Measurements from ENCODE around the gene YTHDC2.
A peak's percentile ranks its signal among the peaks of the same experiment; 100 is the strongest.

The YTHDC2 gene

DNA sequence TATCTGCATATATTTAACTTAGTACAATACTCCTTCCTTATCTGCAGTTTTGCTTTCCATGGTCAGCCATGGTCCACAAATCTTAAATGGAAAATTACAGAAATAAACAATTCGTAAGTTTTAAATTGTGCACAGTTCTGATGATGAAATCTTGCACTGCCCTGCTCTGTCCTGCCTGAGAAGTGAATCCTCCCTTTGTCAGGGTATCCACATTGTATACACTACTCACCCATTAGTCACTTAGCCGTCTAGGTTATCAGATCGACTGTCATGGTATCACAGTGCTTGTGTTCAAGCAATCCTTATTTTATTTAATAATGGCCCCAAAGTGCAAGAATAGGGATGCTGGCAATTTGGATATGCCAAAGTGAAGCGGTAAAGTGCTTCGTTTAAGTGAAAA lies 8.3 kb upstream of the YTHDC2 start:
- no peak for DNase-seq
- no peak overlapping the region for H3K27ac Mint-ChIP-seq
- no peaks in the 10 kb centered on the region for H3K36me3 Mint-ChIP-seq (ENCODE audit: low read depth)
- no peaks in the 10 kb centered on the region for H3K9me3 Mint-ChIP-seq
- H3K27me3 Mint-ChIP-seq: peaks cover 59% of the 10 kb centered on the region
- no peaks in the 10 kb centered on the region for H3K4me1 Mint-ChIP-seq (ENCODE audit: low read depth)
- no peak overlapping the region for H3K4me3 Mint-ChIP-seq

DNA sequence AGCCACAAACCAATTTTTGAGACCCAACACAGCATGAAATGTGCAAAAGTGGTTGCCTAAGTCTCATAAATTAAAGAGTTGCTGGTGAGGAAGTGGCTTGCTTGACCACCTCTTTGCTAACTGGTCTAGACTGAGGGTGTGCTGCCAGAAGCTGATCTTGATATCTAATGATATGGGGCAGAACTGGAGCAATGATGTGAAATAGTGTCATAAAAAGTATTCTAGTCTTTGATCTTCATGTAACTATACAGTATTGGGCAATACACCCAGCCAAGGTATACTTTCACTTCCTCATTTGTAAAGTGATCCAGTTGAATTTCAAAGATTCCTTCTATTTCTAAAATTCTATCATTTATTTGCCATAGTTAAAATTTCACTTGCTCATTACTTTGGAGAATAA lies 5.9 kb upstream of the YTHDC2 start:
- Mint-ChIP-seq H3K36me3 (ENCODE audit: low read depth) (no peaks in the 10 kb centered on the region), H3K9me3 (no peaks in the 10 kb centered on the region), H3K27ac (no peak overlapping the region), H3K27me3 (peaks cover 44% of the 10 kb centered on the region), H3K4me1 (ENCODE audit: low read depth) (no peaks in the 10 kb centered on the region), H3K4me3 (no peak overlapping the region)
- no peak for DNase-seq

DNA sequence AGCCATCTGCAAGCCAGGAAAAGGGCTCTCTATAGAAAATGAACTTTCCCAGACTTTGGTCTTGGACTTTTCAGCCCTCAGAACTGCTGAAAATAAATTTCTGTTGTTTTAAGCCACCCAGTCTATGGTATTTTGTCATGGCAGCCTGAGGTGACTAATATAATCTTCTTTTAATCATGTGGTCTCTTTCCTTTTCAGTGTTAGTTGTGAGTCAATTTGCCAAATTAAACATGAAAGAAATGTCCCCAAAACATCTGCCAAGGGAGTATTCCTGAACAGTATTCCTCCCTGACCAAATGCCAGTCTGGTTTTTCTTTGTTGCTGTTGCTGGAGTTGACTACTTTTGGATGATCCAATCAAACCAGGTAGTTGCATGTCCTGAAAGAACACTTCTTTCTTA lies 4.7 kb upstream of the YTHDC2 start:
- no peaks in the 10 kb centered on the region for H3K36me3 Mint-ChIP-seq (ENCODE audit: low read depth)
- peaks cover 2% of the 10 kb centered on the region for H3K9me3 Mint-ChIP-seq
- H3K27ac Mint-ChIP-seq: no peak overlapping the region
- H3K4me1 Mint-ChIP-seq (ENCODE audit: low read depth): peaks cover 5% of the 10 kb centered on the region
- DNase-seq: no peak
- peaks cover 36% of the 10 kb centered on the region for H3K27me3 Mint-ChIP-seq
- H3K4me3 Mint-ChIP-seq: no peak overlapping the region

DNA sequence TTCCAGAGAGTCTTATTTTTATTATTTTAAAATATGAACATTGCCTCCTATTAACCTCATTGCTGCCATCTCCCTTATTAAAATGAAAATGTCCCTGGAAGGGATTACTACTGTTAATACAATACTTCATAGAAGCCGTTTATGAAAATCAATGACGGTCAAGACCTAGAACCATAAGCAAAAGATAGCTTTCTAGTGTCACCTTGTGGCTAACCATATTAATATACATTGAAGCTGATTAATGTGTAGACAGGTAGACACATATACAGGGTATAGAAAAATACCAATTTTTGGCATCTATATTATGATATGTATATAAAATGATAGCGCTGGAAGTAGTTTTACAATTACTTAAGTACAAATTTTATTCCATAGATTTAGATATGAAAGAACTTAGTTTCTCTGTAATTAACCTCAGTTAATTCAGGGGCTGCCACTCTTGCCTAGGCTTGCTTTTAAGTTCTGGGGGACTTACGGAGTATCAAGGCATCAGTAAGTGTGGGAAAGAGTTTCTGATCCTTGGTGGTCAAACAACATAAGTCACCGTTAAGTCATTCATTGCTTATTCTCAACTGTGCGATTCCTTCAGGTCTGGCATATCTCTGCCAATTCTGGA lies 2.5 kb upstream of the YTHDC2 start:
- no peak for DNase-seq
- H3K4me3 Mint-ChIP-seq: no peak overlapping the region
- H3K36me3 Mint-ChIP-seq (ENCODE audit: low read depth): peaks cover 11% of the 10 kb centered on the region
- peaks cover 2% of the 10 kb centered on the region for H3K9me3 Mint-ChIP-seq
- peaks cover 18% of the 10 kb centered on the region for H3K4me1 Mint-ChIP-seq (ENCODE audit: low read depth)
- H3K27ac Mint-ChIP-seq: no peak overlapping the region
- H3K27me3 Mint-ChIP-seq: peaks cover 30% of the 10 kb centered on the region

DNA sequence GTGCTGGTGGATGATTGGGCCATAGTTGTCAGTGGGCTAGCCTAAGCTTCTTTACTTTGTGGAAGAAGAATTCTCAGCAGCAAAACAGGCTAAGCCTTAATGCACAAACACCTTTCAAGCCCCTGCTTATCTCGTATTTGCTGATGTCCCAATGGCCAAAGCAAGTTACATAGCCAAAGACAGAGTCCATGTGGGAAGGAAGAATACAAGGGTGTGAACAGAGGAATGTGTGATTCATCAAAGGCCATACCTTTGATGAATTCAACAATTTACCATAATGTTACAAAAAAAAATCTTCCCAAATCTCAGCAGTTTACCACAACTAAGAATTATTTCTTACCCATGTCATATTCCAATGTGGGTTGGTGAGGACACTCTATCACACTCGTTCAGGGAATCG lies 1.2 kb upstream of the YTHDC2 start:
- Mint-ChIP-seq H3K4me1 (ENCODE audit: low read depth) (peaks cover 28% of the 10 kb centered on the region), H3K9me3 (peaks cover 2% of the 10 kb centered on the region), H3K27me3 (peaks cover 19% of the 10 kb centered on the region), H3K4me3 (no peak overlapping the region), H3K27ac (no peak overlapping the region), H3K36me3 (ENCODE audit: low read depth) (peaks cover 24% of the 10 kb centered on the region)
- DNase-seq: no peak

DNA sequence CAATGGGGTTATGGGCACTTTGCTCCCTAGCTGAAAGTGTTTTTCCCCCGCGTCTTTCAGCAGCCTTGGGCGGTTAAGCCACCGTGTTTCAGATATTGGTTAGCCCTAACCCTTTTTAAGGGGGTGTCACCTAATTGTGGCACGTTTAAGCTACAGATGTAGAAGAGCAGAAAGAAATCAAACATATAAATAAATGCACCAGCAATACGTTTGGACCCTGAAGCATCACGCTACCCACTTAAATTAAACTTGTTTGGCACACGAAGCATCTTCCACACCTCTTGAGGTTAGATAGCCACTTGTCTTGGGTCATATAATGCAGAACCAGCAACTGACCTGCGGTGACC lies 768 bp downstream of the YTHDC2 start:
- peaks cover 42% of the 10 kb centered on the region for H3K36me3 Mint-ChIP-seq (ENCODE audit: low read depth)
- peaks cover 2% of the 10 kb centered on the region for H3K9me3 Mint-ChIP-seq
- H3K4me1 Mint-ChIP-seq (ENCODE audit: low read depth): peaks cover 38% of the 10 kb centered on the region
- peaks cover 8% of the 10 kb centered on the region for H3K27me3 Mint-ChIP-seq
- peak overlapping the region; percentile 91 for H3K4me3 Mint-ChIP-seq
- no peak for DNase-seq
- peak overlapping the region; percentile 96 for H3K27ac Mint-ChIP-seq

DNA sequence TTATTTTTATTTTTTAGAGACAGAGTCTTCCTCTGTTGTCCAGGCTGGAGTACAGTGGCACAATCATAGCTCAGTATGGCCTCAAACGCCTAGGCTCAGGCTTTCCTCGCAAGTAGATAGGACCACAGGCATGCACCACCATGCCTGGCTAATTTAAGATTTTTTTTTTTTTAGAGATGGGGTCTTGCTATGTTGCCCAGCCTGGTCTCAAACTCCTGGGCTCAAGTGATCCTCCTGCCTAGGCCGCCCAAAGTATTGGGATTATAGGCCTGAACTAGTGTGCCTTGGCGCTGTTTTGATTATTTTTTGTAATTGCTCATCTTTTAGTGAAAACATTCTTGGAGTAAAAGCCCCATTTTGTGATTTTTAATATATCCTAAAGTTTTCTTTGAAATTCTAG lies 5.4 kb downstream of the YTHDC2 start:
- no peak overlapping the region for H3K27ac Mint-ChIP-seq
- H3K4me1 Mint-ChIP-seq (ENCODE audit: low read depth): peaks cover 66% of the 10 kb centered on the region
- no peaks in the 10 kb centered on the region for H3K27me3 Mint-ChIP-seq

DNA sequence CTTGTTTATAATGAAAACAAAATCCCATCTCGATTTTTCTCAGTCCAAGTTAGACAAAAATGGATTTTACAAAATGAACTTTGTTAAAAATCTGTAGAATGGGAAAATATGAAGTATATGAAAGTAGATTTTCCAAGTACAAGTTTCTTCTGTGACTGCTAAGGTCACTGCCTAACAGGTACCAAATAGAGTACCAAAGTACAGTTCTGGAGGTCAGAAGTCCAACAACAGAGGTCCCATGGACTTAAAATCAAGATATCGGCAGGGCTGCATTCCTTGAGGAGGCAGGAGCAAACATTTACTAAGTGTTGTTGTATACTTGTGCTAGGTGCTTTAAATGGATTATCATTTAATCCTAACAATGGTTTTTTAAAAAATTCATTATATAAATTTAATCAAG lies 5.9 kb downstream of the YTHDC2 start:
- no peak overlapping the region for H3K27ac Mint-ChIP-seq
- H3K27me3 Mint-ChIP-seq: no peaks in the 10 kb centered on the region
- no peaks in the 10 kb centered on the region for H3K9me3 Mint-ChIP-seq
- no peak overlapping the region for H3K4me3 Mint-ChIP-seq
- no peak for DNase-seq
- peaks cover 66% of the 10 kb centered on the region for H3K36me3 Mint-ChIP-seq (ENCODE audit: low read depth)
- H3K4me1 Mint-ChIP-seq (ENCODE audit: low read depth): peaks cover 68% of the 10 kb centered on the region

More for the DNA sequence above, 5.4 kb downstream of the YTHDC2 start:
- no peak for DNase-seq
- Mint-ChIP-seq H3K36me3 (ENCODE audit: low read depth) (peaks cover 69% of the 10 kb centered on the region), H3K9me3 (no peaks in the 10 kb centered on the region), H3K4me3 (no peak overlapping the region)

DNA sequence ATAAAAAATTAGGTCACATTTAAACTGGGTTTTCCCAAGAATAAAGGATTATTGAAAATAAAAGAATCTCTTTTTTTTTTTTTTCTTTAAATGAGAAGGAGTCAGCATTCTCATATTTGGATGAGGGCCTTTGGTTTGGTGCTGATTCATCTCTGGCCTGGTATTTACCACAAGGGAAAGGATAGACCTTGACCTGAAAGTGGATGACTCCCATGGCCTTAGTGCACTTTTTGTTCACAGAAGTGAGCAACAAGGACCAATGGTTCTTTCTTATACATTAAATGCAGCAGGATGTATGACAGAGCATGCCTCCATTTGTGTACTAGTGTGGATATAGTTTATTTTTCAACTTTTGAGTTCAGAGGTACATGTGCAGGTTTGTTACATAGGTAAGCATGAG lies 6.9 kb downstream of the YTHDC2 start:
- H3K36me3 Mint-ChIP-seq (ENCODE audit: low read depth): peaks cover 64% of the 10 kb centered on the region
- H3K4me1 Mint-ChIP-seq (ENCODE audit: low read depth): peaks cover 70% of the 10 kb centered on the region
- H3K27ac Mint-ChIP-seq: peak overlapping the region; percentile 16
- H3K4me3 Mint-ChIP-seq: no peak overlapping the region
- H3K9me3 Mint-ChIP-seq: no peaks in the 10 kb centered on the region
- no peaks in the 10 kb centered on the region for H3K27me3 Mint-ChIP-seq
- DNase-seq: no peak

DNA sequence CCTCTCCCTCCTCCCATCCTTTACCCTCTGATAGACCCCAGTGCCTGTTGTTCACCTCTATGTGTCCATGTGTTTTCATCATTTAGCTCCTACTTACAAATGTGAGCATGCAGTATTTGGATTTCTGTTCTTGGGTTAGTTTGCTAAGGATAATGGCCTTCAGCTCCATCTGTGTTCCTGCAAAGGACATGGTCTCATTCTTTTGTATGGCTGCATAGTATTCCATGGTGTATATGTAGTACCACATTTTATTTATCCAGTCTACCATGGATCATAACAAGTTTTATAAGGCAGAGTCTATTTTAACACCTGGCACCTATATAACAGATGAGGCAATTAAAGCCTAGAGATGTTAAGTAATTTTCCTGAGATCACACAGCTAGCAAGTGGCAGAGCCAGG lies 7.4 kb downstream of the YTHDC2 start:
- peaks cover 66% of the 10 kb centered on the region for H3K4me1 Mint-ChIP-seq (ENCODE audit: low read depth)

DNA sequence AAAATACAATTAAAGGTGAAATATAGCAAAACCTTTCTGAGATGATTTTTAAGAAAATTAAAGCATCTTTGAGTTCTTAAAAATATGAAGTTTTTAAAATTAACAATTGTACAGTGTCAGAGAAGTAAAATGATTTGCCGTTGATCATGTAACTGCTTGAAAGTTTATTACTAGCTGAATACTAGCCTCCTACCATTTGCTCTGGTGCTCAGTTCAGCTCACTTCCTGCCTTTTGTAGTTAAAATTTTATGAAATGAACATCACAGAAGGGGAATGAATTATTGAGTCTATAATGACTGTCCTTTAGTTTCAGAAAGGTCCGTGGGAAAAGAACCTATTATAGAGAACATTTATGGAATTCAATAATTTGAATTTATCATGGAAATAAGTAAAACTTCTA lies 9.7 kb downstream of the YTHDC2 start:
- Mint-ChIP-seq H3K36me3 (ENCODE audit: low read depth) (peaks cover 57% of the 10 kb centered on the region), H3K4me3 (no peak overlapping the region), H3K4me1 (ENCODE audit: low read depth) (peaks cover 59% of the 10 kb centered on the region)

More for the DNA sequence above, 7.4 kb downstream of the YTHDC2 start:
- no peak overlapping the region for H3K4me3 Mint-ChIP-seq
- no peaks in the 10 kb centered on the region for H3K9me3 Mint-ChIP-seq
- H3K27ac Mint-ChIP-seq: peak overlapping the region; percentile 16
- DNase-seq: no peak
- no peaks in the 10 kb centered on the region for H3K27me3 Mint-ChIP-seq
- H3K36me3 Mint-ChIP-seq (ENCODE audit: low read depth): peaks cover 63% of the 10 kb centered on the region

DNA sequence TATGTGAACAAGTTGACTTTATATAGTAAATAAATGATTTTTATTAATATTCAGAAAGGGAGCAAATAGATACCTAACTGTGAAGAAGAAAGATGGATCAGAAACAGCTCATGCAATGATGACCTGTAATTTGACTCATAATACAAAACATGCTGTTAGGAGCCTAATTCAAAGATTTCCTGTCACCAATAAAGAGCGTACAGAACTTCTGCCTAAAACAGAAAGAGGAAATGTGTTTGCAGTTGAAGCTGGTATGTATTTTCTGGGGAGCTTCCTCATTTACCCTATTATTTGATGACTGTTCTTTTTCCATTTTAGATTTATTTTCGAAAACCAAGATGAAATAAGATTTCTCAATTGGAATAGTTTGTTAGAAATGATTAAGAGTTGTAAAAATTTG lies 11.4 kb downstream of the YTHDC2 start:
- H3K4me1 Mint-ChIP-seq (ENCODE audit: low read depth): peaks cover 47% of the 10 kb centered on the region
- H3K4me3 Mint-ChIP-seq: no peak overlapping the region
- H3K36me3 Mint-ChIP-seq (ENCODE audit: low read depth): peaks cover 56% of the 10 kb centered on the region
- peak overlapping the region; percentile 67 for H3K27ac Mint-ChIP-seq
- no peaks in the 10 kb centered on the region for H3K9me3 Mint-ChIP-seq
- no peaks in the 10 kb centered on the region for H3K27me3 Mint-ChIP-seq
- DNase-seq: no peak

More for the DNA sequence above, 9.7 kb downstream of the YTHDC2 start:
- Mint-ChIP-seq H3K27me3 (no peaks in the 10 kb centered on the region), H3K27ac (peak overlapping the region; percentile 37), H3K9me3 (no peaks in the 10 kb centered on the region)
- no peak for DNase-seq

DNA sequence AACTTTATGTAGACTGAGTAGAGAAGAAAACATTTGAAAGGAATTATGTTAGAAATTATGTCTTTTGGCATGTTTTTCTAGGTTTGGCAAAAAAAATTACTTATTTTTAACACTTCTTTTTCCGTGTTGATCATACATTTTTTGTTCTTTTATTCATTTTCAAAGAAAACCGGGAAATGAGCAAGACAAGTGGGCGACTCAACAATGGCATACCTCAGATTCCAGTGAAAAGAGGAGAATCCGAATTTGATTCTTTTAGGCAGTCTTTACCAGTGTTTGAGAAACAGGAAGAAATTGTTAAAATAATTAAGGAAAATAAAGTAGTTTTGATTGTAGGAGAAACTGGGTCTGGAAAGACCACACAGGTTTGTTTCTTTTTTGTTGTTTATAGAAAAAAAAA lies 12.9 kb downstream of the YTHDC2 start:
- H3K36me3 Mint-ChIP-seq (ENCODE audit: low read depth): peaks cover 57% of the 10 kb centered on the region
- H3K27me3 Mint-ChIP-seq: no peaks in the 10 kb centered on the region
- DNase-seq: no peak
- no peak overlapping the region for H3K4me3 Mint-ChIP-seq
- no peak overlapping the region for H3K27ac Mint-ChIP-seq
- peaks cover 34% of the 10 kb centered on the region for H3K4me1 Mint-ChIP-seq (ENCODE audit: low read depth)
- peaks cover 10% of the 10 kb centered on the region for H3K9me3 Mint-ChIP-seq

DNA sequence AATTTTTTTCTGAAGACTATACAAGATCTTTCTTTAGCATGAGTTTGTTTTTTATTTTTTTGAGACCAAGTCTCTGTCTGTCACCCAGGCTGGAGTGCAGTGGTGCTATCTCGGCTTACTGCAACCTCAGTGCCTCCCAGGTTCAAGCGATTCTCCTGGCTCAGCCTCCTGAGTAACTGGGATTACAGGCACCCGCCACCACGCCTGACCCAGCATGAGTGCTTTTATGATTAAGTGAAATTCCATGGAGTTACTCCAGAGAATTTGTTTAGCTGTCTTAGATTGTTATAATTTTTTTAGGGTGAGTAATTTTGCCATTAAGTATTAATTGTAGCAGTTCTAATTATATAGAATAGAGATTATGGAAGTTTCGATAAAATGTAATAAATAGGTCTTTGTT lies 14.3 kb downstream of the YTHDC2 start:
- Mint-ChIP-seq H3K27ac (no peak overlapping the region), H3K27me3 (no peaks in the 10 kb centered on the region), H3K4me1 (ENCODE audit: low read depth) (peaks cover 27% of the 10 kb centered on the region), H3K4me3 (no peak overlapping the region), H3K9me3 (peaks cover 10% of the 10 kb centered on the region), H3K36me3 (ENCODE audit: low read depth) (peaks cover 62% of the 10 kb centered on the region)
- DNase-seq: no peak

DNA sequence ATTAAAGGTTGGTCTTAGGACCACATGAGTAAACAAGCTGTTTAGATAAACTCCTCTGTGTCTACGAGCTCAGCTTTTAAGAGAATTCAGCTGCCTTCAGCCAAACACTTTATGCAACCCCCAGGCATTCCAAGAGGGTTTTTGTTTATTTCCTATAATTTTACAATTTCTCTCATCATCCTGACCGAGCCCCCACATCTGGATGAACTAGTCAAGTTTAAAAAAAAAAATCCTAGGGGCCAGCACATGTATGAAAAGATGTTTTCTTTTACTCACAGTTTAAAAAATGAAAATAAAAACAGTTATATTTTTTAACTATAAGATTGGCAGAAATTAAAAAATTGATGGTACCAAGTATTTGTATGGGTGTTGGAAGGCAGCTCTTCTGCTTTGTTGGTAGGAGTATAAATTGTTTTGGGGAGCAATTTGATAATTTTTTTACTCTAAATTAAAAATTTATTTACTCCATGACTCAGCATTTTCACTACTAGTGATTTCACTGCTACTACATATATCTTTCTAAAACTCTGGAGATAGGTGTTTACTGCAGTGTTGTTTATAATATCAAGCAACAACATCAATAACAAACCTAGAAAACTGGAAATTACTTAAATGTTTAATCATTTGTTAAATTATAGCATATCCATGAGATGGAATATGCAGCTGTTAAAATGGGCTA lies 18.1 kb downstream of the YTHDC2 start:
- peaks cover 10% of the 10 kb centered on the region for H3K9me3 Mint-ChIP-seq
- no peak overlapping the region for H3K4me3 Mint-ChIP-seq
- H3K27ac Mint-ChIP-seq: no peak overlapping the region
- peaks cover 2% of the 10 kb centered on the region for H3K4me1 Mint-ChIP-seq (ENCODE audit: low read depth)
- H3K36me3 Mint-ChIP-seq (ENCODE audit: low read depth): peaks cover 82% of the 10 kb centered on the region
- H3K27me3 Mint-ChIP-seq: no peaks in the 10 kb centered on the region
- DNase-seq: no peak

Data from activated T-cell treated with anti-CD3 and anti-CD28 coated beads, Interleukin-2, amount 50 U/mL, for 24 hours (primary cell).